HepG2 (cell line): ENCODE results near the gene ABCA13. TPM values are rescaled to one million over a fixed set of nuclear protein-coding genes. Genes with fewer than 3 reads are reported as not detected.
A peak's percentile ranks its signal among the peaks of the same experiment; 100 is the strongest.

ENCODE experiments used
- ARID5B ChIP-seq: IDR thresholded peaks from 2 replicates; pipeline ENCODE4 v1.4.0; 2020; ENCODE audit warnings: mild to moderate bottlenecking, missing genetic modification reagents
- ATAD3A ChIP-seq: sonication (generic); formaldehyde crosslinking; IDR thresholded peaks from 2 replicates; pipeline ENCODE4 v1.4.0; 2020; ENCODE audit warnings: missing genetic modification reagents
- CTCF ChIP-seq: sonication (generic); formaldehyde crosslinking; IDR thresholded peaks from 2 replicates; pipeline ENCODE4 v1.5.0; 2020; ENCODE audit warnings: mild to moderate bottlenecking, missing genetic modification reagents, moderate library complexity
- DMAP1 ChIP-seq: IDR thresholded peaks from 2 replicates; pipeline ENCODE4 v1.6.1; 2016
- GATAD1 ChIP-seq: IDR thresholded peaks from 2 replicates; pipeline ENCODE4 v1.6.1; 2016; ENCODE audit warnings: missing genetic modification reagents, missing compliant biosample characterization
- HNRNPK ChIP-seq: fragments of 200-400 bp; formaldehyde crosslinking; IDR thresholded peaks from 2 replicates; pipeline ENCODE4 v1.6.1; 2018; ENCODE audit warnings: low read length, low read depth, moderate library complexity, mild to moderate bottlenecking; ENCODE audit not compliant: poor library complexity, severe bottlenecking
- MBD4 ChIP-seq: IDR thresholded peaks from 2 replicates; pipeline ENCODE4 v1.6.1; 2012; ENCODE audit warnings: low read length, inconsistent platforms, borderline replicate concordance
- MIXL1 ChIP-seq: IDR thresholded peaks from 2 replicates; pipeline ENCODE4 v1.6.1; 2016
- NR2C2 ChIP-seq: sonication (generic); formaldehyde crosslinking; IDR thresholded peaks from 2 replicates; pipeline ENCODE4 v1.4.0; 2020; ENCODE audit warnings: missing genetic modification reagents, mild to moderate bottlenecking, moderate library complexity, borderline replicate concordance
- RAD21 ChIP-seq: fragments of 450-650 bp; formaldehyde crosslinking; IDR thresholded peaks from 2 replicates; pipeline ENCODE4 v1.5.0; 2020; ENCODE audit warnings: mild to moderate bottlenecking
- STAG1 ChIP-seq: sonication (generic); formaldehyde crosslinking; IDR thresholded peaks from 2 replicates; pipeline ENCODE4 v1.4.0; 2020; ENCODE audit warnings: missing genetic modification reagents
- TERF1 ChIP-seq: sonication (generic); formaldehyde crosslinking; IDR thresholded peaks from 2 replicates; pipeline ENCODE4 v1.8.0; 2022; ENCODE audit warnings: mild to moderate bottlenecking, missing genetic modification reagents, moderate library complexity
- YEATS4 ChIP-seq: sonication (generic); formaldehyde crosslinking; IDR thresholded peaks from 2 replicates; pipeline ENCODE4 v1.4.0; 2020; ENCODE audit warnings: missing genetic modification reagents, borderline replicate concordance
- ZKSCAN5 ChIP-seq: sonication (generic); formaldehyde crosslinking; IDR thresholded peaks from 2 replicates; pipeline ENCODE4 v1.5.1; 2020; ENCODE audit warnings: mild to moderate bottlenecking, missing genetic modification reagents
- ZNF530 ChIP-seq: sonication (generic); formaldehyde crosslinking; IDR thresholded peaks from 2 replicates; pipeline ENCODE4 v1.5.0; 2020; ENCODE audit warnings: low read depth, mild to moderate bottlenecking, missing genetic modification reagents
- polyA plus RNA-seq, 8 experiments: library from polyadenylated mRNA; depleted of rRNA in 3 of 8; stranded (reverse) in 7 of 8; unstranded in 1 of 8; fragments of >200 nt; fragmentation: Illumina TruSeq in 4 of 8; extraction: Trizol in 4 of 8; gene quantifications; 2 replicates each; pipeline versions ENCODE4 v1.2.1 to v1.2.3, GENCODE V29; 2011 to 2016; ENCODE audit warnings: low read depth in 4 of 8, missing spikeins in 1 of 8, mixed read lengths in 1 of 8; ENCODE audit not compliant: insufficient read depth in 1 of 8
- total RNA-seq, 5 experiments: library from RNA; depleted of rRNA; stranded (reverse); fragments of >200 nt; fragmentation: Illumina TruSeq; extraction: Trizol; gene quantifications; 2 replicates each; pipeline ENCODE4 v1.2.3, GENCODE V29; 2016; ENCODE audit warnings: low read depth in 1 of 5
- TF ChIP-seq, protein P1 (sequence below): sonication (generic); formaldehyde crosslinking; IDR thresholded peaks from 2 replicates; pipeline ENCODE4 v1.4.0; 2020; ENCODE audit warnings: missing genetic modification reagents, borderline replicate concordance
- TF ChIP-seq, protein P2 (sequence below): sonication (generic); formaldehyde crosslinking; IDR thresholded peaks from 2 replicates; pipeline ENCODE4 v1.4.0; 2020; ENCODE audit warnings: missing genetic modification reagents, mild to moderate bottlenecking, borderline replicate concordance

ABCA13 gene
- total and polyA plus RNA-seq, 2 of the 13 experiments (the other 11 are each of a cell fraction or from before 2014, with no cell fraction given) = 0.03 TPM; not detected in 1

GRCh38 chr7:48154792-48155413 is 16.4 kb upstream of the ABCA13 start (continued):
- no peak for TF ChIP-seq TERF1
- TF ChIP-seq CTCF (CRISPR knock-in tag) = peak; percentile 90
- 0 out of 2 replicates have a peak, but pooled peaks have one; percentile 44 for TF ChIP-seq YEATS4 (CRISPR knock-in tag)
- no peak for TF ChIP-seq ZNF530 (CRISPR knock-in tag)
- TF ChIP-seq, protein P1, sequence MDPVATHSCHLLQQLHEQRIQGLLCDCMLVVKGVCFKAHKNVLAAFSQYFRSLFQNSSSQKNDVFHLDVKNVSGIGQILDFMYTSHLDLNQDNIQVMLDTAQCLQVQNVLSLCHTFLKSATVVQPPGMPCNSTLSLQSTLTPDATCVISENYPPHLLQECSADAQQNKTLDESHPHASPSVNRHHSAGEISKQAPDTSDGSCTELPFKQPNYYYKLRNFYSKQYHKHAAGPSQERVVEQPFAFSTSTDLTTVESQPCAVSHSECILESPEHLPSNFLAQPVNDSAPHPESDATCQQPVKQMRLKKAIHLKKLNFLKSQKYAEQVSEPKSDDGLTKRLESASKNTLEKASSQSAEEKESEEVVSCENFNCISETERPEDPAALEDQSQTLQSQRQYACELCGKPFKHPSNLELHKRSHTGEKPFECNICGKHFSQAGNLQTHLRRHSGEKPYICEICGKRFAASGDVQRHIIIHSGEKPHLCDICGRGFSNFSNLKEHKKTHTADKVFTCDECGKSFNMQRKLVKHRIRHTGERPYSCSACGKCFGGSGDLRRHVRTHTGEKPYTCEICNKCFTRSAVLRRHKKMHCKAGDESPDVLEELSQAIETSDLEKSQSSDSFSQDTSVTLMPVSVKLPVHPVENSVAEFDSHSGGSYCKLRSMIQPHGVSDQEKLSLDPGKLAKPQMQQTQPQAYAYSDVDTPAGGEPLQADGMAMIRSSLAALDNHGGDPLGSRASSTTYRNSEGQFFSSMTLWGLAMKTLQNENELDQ (CRISPR knock-in tag) = no peak
- peak; percentile 92 for TF ChIP-seq STAG1
- TF ChIP-seq ATAD3A (CRISPR knock-in tag) = no peak
- peak; percentile 92 for TF ChIP-seq RAD21
- no peak for TF ChIP-seq HNRNPK
- no peak for TF ChIP-seq MBD4
- peak; percentile 85; the same call in 1 of the 2 replicates for TF ChIP-seq MIXL1 (CRISPR knock-in tag)
- TF ChIP-seq, protein P2, sequence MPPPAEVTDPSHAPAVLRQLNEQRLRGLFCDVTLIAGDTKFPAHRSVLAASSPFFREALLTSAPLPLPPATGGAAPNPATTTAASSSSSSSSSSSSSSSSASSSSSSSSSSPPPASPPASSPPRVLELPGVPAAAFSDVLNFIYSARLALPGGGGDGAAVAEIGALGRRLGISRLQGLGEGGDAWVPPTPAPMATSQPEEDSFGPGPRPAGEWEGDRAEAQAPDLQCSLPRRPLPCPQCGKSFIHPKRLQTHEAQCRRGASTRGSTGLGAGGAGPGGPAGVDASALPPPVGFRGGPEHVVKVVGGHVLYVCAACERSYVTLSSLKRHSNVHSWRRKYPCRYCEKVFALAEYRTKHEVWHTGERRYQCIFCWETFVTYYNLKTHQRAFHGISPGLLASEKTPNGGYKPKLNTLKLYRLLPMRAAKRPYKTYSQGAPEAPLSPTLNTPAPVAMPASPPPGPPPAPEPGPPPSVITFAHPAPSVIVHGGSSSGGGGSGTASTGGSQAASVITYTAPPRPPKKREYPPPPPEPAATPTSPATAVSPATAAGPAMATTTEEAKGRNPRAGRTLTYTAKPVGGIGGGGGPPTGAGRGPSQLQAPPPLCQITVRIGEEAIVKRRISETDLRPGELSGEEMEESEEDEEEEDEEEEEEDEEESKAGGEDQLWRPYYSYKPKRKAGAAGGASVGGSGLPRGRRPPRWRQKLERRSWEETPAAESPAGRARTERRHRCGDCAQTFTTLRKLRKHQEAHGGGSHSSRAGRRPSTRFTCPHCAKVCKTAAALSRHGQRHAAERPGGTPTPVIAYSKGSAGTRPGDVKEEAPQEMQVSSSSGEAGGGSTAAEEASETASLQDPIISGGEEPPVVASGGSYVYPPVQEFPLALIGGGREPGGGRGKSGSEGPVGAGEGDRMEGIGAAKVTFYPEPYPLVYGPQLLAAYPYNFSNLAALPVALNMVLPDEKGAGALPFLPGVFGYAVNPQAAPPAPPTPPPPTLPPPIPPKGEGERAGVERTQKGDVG (CRISPR knock-in tag) = no peak
- TF ChIP-seq ARID5B (CRISPR knock-in tag) = peak; percentile 50
- peak; percentile 48 for TF ChIP-seq GATAD1 (CRISPR knock-in tag)
- no peak for TF ChIP-seq ZKSCAN5 (CRISPR knock-in tag)
- peak; percentile 26; the same call in 1 of the 2 replicates for TF ChIP-seq DMAP1 (CRISPR knock-in tag)
- no peak for TF ChIP-seq NR2C2 (CRISPR knock-in tag)
